ENCODE measurements around the gene FAM25A.
"Not testable (repeated sequence)": the region's sequence is repeated elsewhere in the genome, so short reads cannot be mapped to it uniquely, and the experiment has no call there.

Gene FAM25A

GRCh38 chr10:87020056-87020455 lies at the start of gene FAM25A:
Gene FAM25A, plus strand, starts transcription at chr10:87020294. Its CDS starts 31 bp downstream, at chr10:87020325.
- DNase-seq (ENCODE audit: low spot score) = not testable (repeated sequence)

- no peak for DNase-seq (ENCODE audit: low spot score)
These were observed 49.2 kb upstream of the FAM25A start for GRCh38 chr10:86970982-86971231.

- no peak for DNase-seq (ENCODE audit: low spot score)
These were observed 48.7 kb upstream of the FAM25A start for GRCh38 chr10:86971232-86971991.

GRCh38 chr10:86972613-86973380 lies 47.3 kb upstream of the FAM25A start:
- DNase-seq (ENCODE audit: low spot score) = no peak

GRCh38 chr10:86974484-86974883 lies 45.6 kb upstream of the FAM25A start:
- DNase-seq (ENCODE audit: low spot score) = no peak

GRCh38 chr10:86976362-86977056 lies 43.6 kb upstream of the FAM25A start:
- DNase-seq (ENCODE audit: low spot score) = no peak

- not testable (repeated sequence) for DNase-seq (ENCODE audit: low spot score)
These were observed 41.6 kb upstream of the FAM25A start for GRCh38 chr10:86978457-86978856.

- no peak for DNase-seq (ENCODE audit: low spot score)
These were observed 40.7 kb upstream of the FAM25A start for GRCh38 chr10:86979296-86979818.

- no peak for DNase-seq (ENCODE audit: low spot score)
These were observed 40.1 kb upstream of the FAM25A start for GRCh38 chr10:86979977-86980448.

GRCh38 chr10:86981020-86981419 lies 39.1 kb upstream of the FAM25A start:
- not testable (repeated sequence) for DNase-seq (ENCODE audit: low spot score)

GRCh38 chr10:86981716-86982115 lies 38.4 kb upstream of the FAM25A start:
- DNase-seq (ENCODE audit: low spot score) = no peak

GRCh38 chr10:86984498-86984897 lies 35.6 kb upstream of the FAM25A start:
- not testable (repeated sequence) for DNase-seq (ENCODE audit: low spot score)

GRCh38 chr10:86988520-86988919 lies 31.6 kb upstream of the FAM25A start:
- no peak for DNase-seq (ENCODE audit: low spot score)

GRCh38 chr10:86991362-86991761 lies 28.7 kb upstream of the FAM25A start:
- not testable (repeated sequence) for DNase-seq (ENCODE audit: low spot score)

GRCh38 chr10:86992456-86992855 lies 27.6 kb upstream of the FAM25A start:
- DNase-seq (ENCODE audit: low spot score) = no peak

GRCh38 chr10:86992929-86993328 lies 27.2 kb upstream of the FAM25A start:
- DNase-seq (ENCODE audit: low spot score) = no peak

GRCh38 chr10:86999802-87000403 lies 20.2 kb upstream of the FAM25A start:
- DNase-seq (ENCODE audit: low spot score) = not testable (repeated sequence)

- no peak for DNase-seq (ENCODE audit: low spot score)
These were observed 19.6 kb upstream of the FAM25A start for GRCh38 chr10:87000491-87000890.

GRCh38 chr10:87007124-87007523 lies 13.0 kb upstream of the FAM25A start:
- not testable (repeated sequence) for DNase-seq (ENCODE audit: low spot score)

- DNase-seq (ENCODE audit: low spot score) = not testable (repeated sequence)
These were observed 12.4 kb upstream of the FAM25A start for GRCh38 chr10:87007674-87008073.

GRCh38 chr10:87008303-87008702 lies 11.8 kb upstream of the FAM25A start:
- not testable (repeated sequence) for DNase-seq (ENCODE audit: low spot score)

GRCh38 chr10:87009134-87009696 lies 10.9 kb upstream of the FAM25A start:
- DNase-seq (ENCODE audit: low spot score) = not testable (repeated sequence)
